GM13977 (cell line): ENCODE results near the gene CHAMP1.

Experiments
- DNase-seq: peaks from one replicate; pipeline ENCODE4 v3.0.0; 2012; ENCODE audit warnings: low spot score
- in situ Hi-C: fragments of 300-500 bp; cut with MboI; formaldehyde crosslinking; loops from one replicate; pipeline ENCODE4 v1.12.0; 2022; ENCODE audit warnings: low sequenced_read_pairs, low pct_unique_long_range_greater_than_20kb, mixed read lengths, inconsistent platforms; ENCODE audit not compliant: unreplicated experiment
- TF ChIP-seq, protein P1 (sequence below): IDR thresholded peaks from 2 replicates; pipeline ENCODE4 v1.5.1; 2012; ENCODE audit warnings: mild to moderate bottlenecking, control low read depth; ENCODE audit not compliant: insufficient read depth; ENCODE audit errors: extremely low read depth, missing control alignments

Gene CHAMP1

DNA sequence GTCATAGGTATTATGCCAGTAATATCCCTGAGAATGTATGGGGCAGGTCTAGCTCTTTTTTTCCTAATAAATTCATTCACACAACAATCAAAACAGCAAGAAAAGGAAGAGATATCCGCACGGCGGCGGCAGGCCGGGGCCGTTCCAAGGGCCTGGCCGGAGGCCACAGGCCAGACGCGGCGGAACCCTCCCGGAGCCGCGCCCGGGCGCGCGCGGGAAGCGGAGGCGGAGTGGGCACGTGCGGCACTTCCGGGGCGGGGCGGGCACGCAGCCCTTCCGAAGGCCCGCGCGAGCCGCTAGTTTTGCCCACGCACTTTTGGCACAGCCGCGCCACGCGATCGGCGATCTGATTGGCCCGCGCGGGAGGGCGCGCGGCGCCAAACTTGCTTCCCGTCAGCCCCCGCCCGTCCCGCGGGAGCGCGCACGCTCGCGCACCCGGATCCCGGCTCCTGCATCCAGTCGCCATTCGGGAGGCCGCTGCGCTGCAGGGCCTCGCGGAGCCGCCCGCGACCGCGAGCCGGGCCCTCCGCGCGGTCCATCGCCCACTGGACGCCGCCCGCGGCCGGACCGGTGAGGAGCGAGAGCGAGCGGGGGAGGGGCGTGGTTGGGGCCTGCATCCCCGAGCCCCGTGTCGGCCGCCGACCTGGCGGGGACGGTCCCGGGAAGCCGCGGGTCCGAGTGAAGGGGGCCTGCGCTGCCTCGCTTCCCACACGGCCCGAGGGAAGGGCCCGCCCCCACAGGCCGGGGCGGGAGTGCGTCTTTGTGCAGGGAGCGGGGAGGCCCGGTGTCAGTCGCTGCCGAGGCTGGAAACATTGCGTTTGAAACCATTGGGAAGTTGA lies at the start of gene CHAMP1:
CHAMP1 (plus strand) TSS at position 430 of the 839 bp plus-strand sequence. CDS start 9,340 bp downstream, outside the sequence.
- in situ Hi-C loops: no loop called here
- TF ChIP-seq, protein P1, sequence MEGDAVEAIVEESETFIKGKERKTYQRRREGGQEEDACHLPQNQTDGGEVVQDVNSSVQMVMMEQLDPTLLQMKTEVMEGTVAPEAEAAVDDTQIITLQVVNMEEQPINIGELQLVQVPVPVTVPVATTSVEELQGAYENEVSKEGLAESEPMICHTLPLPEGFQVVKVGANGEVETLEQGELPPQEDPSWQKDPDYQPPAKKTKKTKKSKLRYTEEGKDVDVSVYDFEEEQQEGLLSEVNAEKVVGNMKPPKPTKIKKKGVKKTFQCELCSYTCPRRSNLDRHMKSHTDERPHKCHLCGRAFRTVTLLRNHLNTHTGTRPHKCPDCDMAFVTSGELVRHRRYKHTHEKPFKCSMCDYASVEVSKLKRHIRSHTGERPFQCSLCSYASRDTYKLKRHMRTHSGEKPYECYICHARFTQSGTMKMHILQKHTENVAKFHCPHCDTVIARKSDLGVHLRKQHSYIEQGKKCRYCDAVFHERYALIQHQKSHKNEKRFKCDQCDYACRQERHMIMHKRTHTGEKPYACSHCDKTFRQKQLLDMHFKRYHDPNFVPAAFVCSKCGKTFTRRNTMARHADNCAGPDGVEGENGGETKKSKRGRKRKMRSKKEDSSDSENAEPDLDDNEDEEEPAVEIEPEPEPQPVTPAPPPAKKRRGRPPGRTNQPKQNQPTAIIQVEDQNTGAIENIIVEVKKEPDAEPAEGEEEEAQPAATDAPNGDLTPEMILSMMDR: no peak

GRCh38 chr13:114264886-114265611 lies 49.3 kb upstream of the CHAMP1 start:
- DNase-seq: no peak
- TF ChIP-seq, protein P1: no peak
- in situ Hi-C loops: no loop called here

More for the DNA sequence above, at the start of gene CHAMP1:
- peak; percentile 96 for DNase-seq

DNA sequence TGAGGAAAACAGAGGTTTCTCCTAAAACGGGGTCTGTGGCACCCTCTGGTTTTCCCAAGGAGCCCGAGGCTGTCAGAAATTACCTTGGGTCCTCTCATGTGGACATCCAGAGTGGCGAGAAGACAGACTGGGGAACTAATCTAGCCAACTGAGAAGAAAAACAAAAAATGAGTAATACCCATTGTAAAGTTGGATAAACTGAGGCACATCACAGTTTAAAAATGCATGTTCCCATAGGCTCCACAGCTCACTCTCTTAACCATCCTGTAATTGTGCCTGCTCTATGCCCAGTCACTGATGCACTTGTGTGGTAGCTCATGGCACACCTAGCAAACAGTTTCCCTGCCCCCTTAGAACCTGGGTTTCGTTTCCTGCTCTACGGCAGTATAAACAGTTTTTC lies 48.1 kb upstream of the CHAMP1 start:
- TF ChIP-seq, protein P1: no peak

GRCh38 chr13:114268344-114269280 lies 45.7 kb upstream of the CHAMP1 start:
- TF ChIP-seq, protein P1: no peak
- no peak for DNase-seq
- in situ Hi-C loops: no loop called here

More for the DNA sequence above, 48.1 kb upstream of the CHAMP1 start:
- no peak for DNase-seq
- in situ Hi-C loops: no loop called here

DNA sequence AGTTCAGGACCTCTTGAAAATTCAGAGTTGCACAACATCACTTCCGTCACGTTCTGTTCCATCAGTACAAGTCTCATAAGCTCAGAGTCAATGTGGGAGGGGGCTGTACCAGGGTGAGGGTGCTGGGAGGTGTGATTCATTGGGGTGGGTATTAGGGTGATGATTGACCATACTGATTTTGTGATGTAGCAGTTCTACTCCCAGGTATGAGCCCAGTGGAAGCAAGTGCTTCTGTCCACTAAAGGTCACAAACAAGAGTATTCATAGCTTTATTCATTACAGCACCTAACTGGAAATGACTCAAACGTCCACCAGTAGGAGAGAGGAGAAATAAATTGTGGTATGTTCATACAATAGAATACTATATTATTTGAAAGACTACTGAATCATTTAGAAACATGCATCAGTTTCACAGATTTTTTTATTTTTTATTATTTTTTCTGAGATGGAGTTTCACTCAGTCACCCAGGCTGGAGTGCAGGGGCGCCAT lies 45.0 kb upstream of the CHAMP1 start:
- DNase-seq: no peak
- in situ Hi-C loops: no loop called here
- TF ChIP-seq, protein P1: no peak

- in situ Hi-C loops: no loop called here
- TF ChIP-seq, protein P1: no peak
- DNase-seq: no peak
Measured at GRCh38 chr13:114272977-114273376, 41.3 kb upstream of the CHAMP1 start.
